HepG2 (cell line): ENCODE measurements around the gene TDRD10. TPM values are rescaled to one million over a fixed set of nuclear protein-coding genes. Genes with fewer than 3 reads are reported as not detected.
A peak's percentile ranks its signal among the peaks of the same experiment; 100 is the strongest.

Source experiments
- AKAP8 ChIP-seq: sonication (generic); formaldehyde crosslinking; IDR thresholded peaks from 2 replicates; pipeline ENCODE4 v1.5.1; 2020; ENCODE audit warnings: mild to moderate bottlenecking, missing genetic modification reagents
- CBX2 ChIP-seq, 2 experiments: fragments of 200-600 bp in 1 of 2; sonication (generic); formaldehyde crosslinking in 1 of 2; IDR thresholded peaks; 2 replicates each; pipeline versions ENCODE4 v1.7.0 to v1.8.1; 2018 to 2022; ENCODE audit warnings: low read depth in 2 of 2, low read length in 1 of 2, mild to moderate bottlenecking in 1 of 2, missing genetic modification reagents in 1 of 2
- CENPX ChIP-seq: sonication (generic); formaldehyde crosslinking; IDR thresholded peaks from 2 replicates; pipeline ENCODE4 v1.9.0; 2021; ENCODE audit warnings: mild to moderate bottlenecking, missing genetic modification reagents, moderate library complexity
- CREBL2 ChIP-seq: sonication (generic); formaldehyde crosslinking; IDR thresholded peaks from 2 replicates; pipeline ENCODE4 v1.8.1; 2023; ENCODE audit warnings: missing genetic modification reagents, mild to moderate bottlenecking, borderline replicate concordance
- FOXA1 ChIP-seq, 2 experiments: fragments of 450-650 bp in 1 of 2; sonication (generic) in 1 of 2; formaldehyde crosslinking in 1 of 2; IDR thresholded peaks; 2 replicates each; pipeline versions ENCODE4 v1.4.0 to v1.6.1; 2016 to 2020; ENCODE audit warnings: missing genetic modification reagents in 1 of 2
- HMG20B ChIP-seq: conservative IDR thresholded peaks from 2 replicates; pipeline ENCODE4 v1.6.1; 2016; ENCODE audit warnings: missing genetic modification reagents, missing compliant biosample characterization
- IKZF4 ChIP-seq: sonication (generic); formaldehyde crosslinking; IDR thresholded peaks from 2 replicates; pipeline ENCODE4 v1.5.1; 2020; ENCODE audit warnings: borderline replicate concordance, mild to moderate bottlenecking, low read depth, missing genetic modification reagents; ENCODE audit errors: not compliant biosample characterization
- KLF15 ChIP-seq: sonication (generic); formaldehyde crosslinking; IDR thresholded peaks from 2 replicates; pipeline ENCODE4 v1.8.1; 2023; ENCODE audit warnings: borderline replicate concordance, mild to moderate bottlenecking, inconsistent platforms, missing genetic modification reagents, mixed read lengths
- MTA1 ChIP-seq: sonication (generic); formaldehyde crosslinking; IDR thresholded peaks from 2 replicates; pipeline ENCODE4 v1.4.0; 2020; ENCODE audit warnings: missing genetic modification reagents, mild to moderate bottlenecking, borderline replicate concordance
- NR2F1 ChIP-seq, 2 experiments: fragments of 450-650 bp in 1 of 2; formaldehyde crosslinking in 1 of 2; IDR thresholded peaks; 2 replicates each; pipeline versions ENCODE4 v1.5.0 to v1.6.1; 2016 to 2020; ENCODE audit warnings: mild to moderate bottlenecking in 1 of 2, missing compliant biosample characterization in 1 of 2, missing genetic modification reagents in 1 of 2, moderate library complexity in 1 of 2
- REST ChIP-seq, 2 experiments: IDR thresholded peaks; 2 replicates each; pipeline ENCODE4 v1.6.1; 2011 to 2012; ENCODE audit warnings: low read length in 2 of 2, borderline replicate concordance in 1 of 2, low read depth in 1 of 2, mild to moderate bottlenecking in 1 of 2, moderate library complexity in 1 of 2
- SP4 ChIP-seq: sonication (generic); formaldehyde crosslinking; IDR thresholded peaks from 2 replicates; pipeline ENCODE4 v1.8.1; 2023; ENCODE audit warnings: mild to moderate bottlenecking, missing genetic modification reagents
- TBX2 ChIP-seq: sonication (generic); formaldehyde crosslinking; IDR thresholded peaks from 2 replicates; pipeline ENCODE4 v1.5.0; 2020; ENCODE audit warnings: missing genetic modification reagents, mild to moderate bottlenecking, borderline replicate concordance
- TP53 ChIP-seq: sonication (generic); formaldehyde crosslinking; conservative IDR thresholded peaks from 2 replicates; pipeline ENCODE4 v1.4.0; 2020; ENCODE audit warnings: missing genetic modification reagents
- U2AF2 ChIP-seq: fragments of 200-400 bp; formaldehyde crosslinking; IDR thresholded peaks from 2 replicates; pipeline ENCODE4 v1.6.1; 2017; ENCODE audit warnings: low read depth, mild to moderate bottlenecking, low read length
- XBP1 ChIP-seq: sonication (generic); formaldehyde crosslinking; IDR thresholded peaks from 2 replicates; pipeline ENCODE4 v1.5.0; 2020; ENCODE audit warnings: missing genetic modification reagents
- ZBTB20 ChIP-seq: sonication (generic); formaldehyde crosslinking; IDR thresholded peaks from 2 replicates; pipeline ENCODE4 v1.8.1; 2023; ENCODE audit warnings: missing genetic modification reagents, low read depth, mild to moderate bottlenecking, borderline replicate concordance
- ZNF136 ChIP-seq: sonication (generic); formaldehyde crosslinking; IDR thresholded peaks from 2 replicates; pipeline ENCODE4 v1.8.1; 2022; ENCODE audit warnings: low read depth, mild to moderate bottlenecking, moderate library complexity, missing genetic modification reagents
- ZNF350 ChIP-seq: sonication (generic); formaldehyde crosslinking; IDR thresholded peaks from 2 replicates; pipeline ENCODE4 v1.4.0; 2020; ENCODE audit warnings: mild to moderate bottlenecking, low read depth, missing genetic modification reagents, borderline replicate concordance
- ZNF644 ChIP-seq: IDR thresholded peaks from 2 replicates; pipeline ENCODE4 v1.6.1; 2016; ENCODE audit warnings: low read depth
- ZNF704 ChIP-seq: sonication (generic); formaldehyde crosslinking; IDR thresholded peaks from 2 replicates; pipeline ENCODE4 v1.8.1; 2023; ENCODE audit warnings: mild to moderate bottlenecking, inconsistent platforms, moderate library complexity, missing genetic modification reagents, borderline replicate concordance
- ZNF766 ChIP-seq: sonication (generic); formaldehyde crosslinking; IDR thresholded peaks from 2 replicates; pipeline ENCODE4 v1.5.0; 2020; ENCODE audit warnings: missing genetic modification reagents, borderline replicate concordance
- ZNF850 ChIP-seq: sonication (generic); formaldehyde crosslinking; conservative IDR thresholded peaks from 2 replicates; pipeline ENCODE4 v1.9.0; 2021; ENCODE audit warnings: mild to moderate bottlenecking, missing genetic modification reagents
- ZSCAN21 ChIP-seq: sonication (generic); formaldehyde crosslinking; IDR thresholded peaks from 2 replicates; pipeline ENCODE4 v1.8.0; 2022; ENCODE audit warnings: mild to moderate bottlenecking, missing genetic modification reagents, moderate library complexity, borderline replicate concordance
- ZSCAN30 ChIP-seq: sonication (generic); formaldehyde crosslinking; IDR thresholded peaks from 2 replicates; pipeline ENCODE4 v1.5.0; 2020; ENCODE audit warnings: mild to moderate bottlenecking, missing genetic modification reagents
- polyA plus RNA-seq, 8 experiments: library from polyadenylated mRNA; depleted of rRNA in 3 of 8; stranded (reverse) in 7 of 8; unstranded in 1 of 8; fragments of >200 nt; fragmentation: Illumina TruSeq in 4 of 8; extraction: Trizol in 4 of 8; gene quantifications; 2 replicates each; pipeline versions ENCODE4 v1.2.1 to v1.2.3, GENCODE V29; 2011 to 2016; ENCODE audit warnings: low read depth in 4 of 8, missing spikeins in 1 of 8, mixed read lengths in 1 of 8; ENCODE audit not compliant: insufficient read depth in 1 of 8
- total RNA-seq, 5 experiments: library from RNA; depleted of rRNA; stranded (reverse); fragments of >200 nt; fragmentation: Illumina TruSeq; extraction: Trizol; gene quantifications; 2 replicates each; pipeline ENCODE4 v1.2.3, GENCODE V29; 2016; ENCODE audit warnings: low read depth in 1 of 5

TDRD10 gene
- total and polyA plus RNA-seq, 2 of the 13 experiments (the other 11 are each of a cell fraction or from before 2014, with no cell fraction given) = not detected

GRCh38 chr1:154469844-154470560 lies 32.0 kb upstream of the TDRD10 start (continued):
- no peak for TF ChIP-seq ZNF350 (CRISPR knock-in tag)
- no peak for TF ChIP-seq ZNF766 (CRISPR knock-in tag)
- no peak for TF ChIP-seq ZNF136 (CRISPR knock-in tag)
- peak; percentile 57; the same call in 1 of the 2 replicates for TF ChIP-seq TBX2 (CRISPR knock-in tag)
- no peak for TF ChIP-seq CREBL2 (CRISPR knock-in tag)
- no peak for TF ChIP-seq MTA1 (CRISPR knock-in tag)
- no peak for TF ChIP-seq ZSCAN30 (CRISPR knock-in tag)
- TF ChIP-seq TP53 (CRISPR knock-in tag) = no peak
- no peak for TF ChIP-seq U2AF2
- no peak for TF ChIP-seq XBP1 (CRISPR knock-in tag)
- no peak for TF ChIP-seq AKAP8
- TF ChIP-seq ZNF644 = peak; percentile 30; the same call in 1 of the 2 replicates
- TF ChIP-seq CENPX (CRISPR knock-in tag) = no peak
- TF ChIP-seq FOXA1 (IDR thresholded peaks at IDR 0.05) = no peak
- TF ChIP-seq FOXA1 (CRISPR knock-in tag; IDR thresholded peaks at IDR 0.05) = peak; percentile 46; the same call in 1 of the 2 replicates
- no peak for TF ChIP-seq ZNF704 (CRISPR knock-in tag)
- TF ChIP-seq KLF15 (CRISPR knock-in tag) = no peak
- no peak for TF ChIP-seq CBX2 (IDR thresholded peaks at IDR 0.05; ENCODE audit: low read depth, low read length)
- TF ChIP-seq CBX2 (CRISPR knock-in tag; IDR thresholded peaks at IDR 0.05; ENCODE audit: low read depth) = no peak
- TF ChIP-seq ZNF850 (CRISPR knock-in tag) = no peak
- no peak for TF ChIP-seq ZBTB20
- TF ChIP-seq IKZF4 (CRISPR knock-in tag) = no peak
- no peak for TF ChIP-seq SP4
- TF ChIP-seq ZSCAN21 = no peak
- no peak for TF ChIP-seq REST (IDR thresholded peaks at IDR 0.05; ENCODE audit: borderline replicate concordance in 1 of 2, low read depth in 1 of 2, low read length in 2 of 2)
- no peak for TF ChIP-seq HMG20B (CRISPR knock-in tag)
- TF ChIP-seq NR2F1 (CRISPR knock-in tag; IDR thresholded peaks at IDR 0.05) = no peak
